ENCODE results near the gene AGAP1.

The AGAP1 gene

GRCh38 chr2:235979753-235980435, 486.1 kb downstream of the AGAP1 start:
- ChIA-PET POLR2A (no interaction called here), CTCF (no interaction called here)
- no peak for DNase-seq (ENCODE audit: extremely low spot score)
- TF ChIP-seq, protein P1, sequence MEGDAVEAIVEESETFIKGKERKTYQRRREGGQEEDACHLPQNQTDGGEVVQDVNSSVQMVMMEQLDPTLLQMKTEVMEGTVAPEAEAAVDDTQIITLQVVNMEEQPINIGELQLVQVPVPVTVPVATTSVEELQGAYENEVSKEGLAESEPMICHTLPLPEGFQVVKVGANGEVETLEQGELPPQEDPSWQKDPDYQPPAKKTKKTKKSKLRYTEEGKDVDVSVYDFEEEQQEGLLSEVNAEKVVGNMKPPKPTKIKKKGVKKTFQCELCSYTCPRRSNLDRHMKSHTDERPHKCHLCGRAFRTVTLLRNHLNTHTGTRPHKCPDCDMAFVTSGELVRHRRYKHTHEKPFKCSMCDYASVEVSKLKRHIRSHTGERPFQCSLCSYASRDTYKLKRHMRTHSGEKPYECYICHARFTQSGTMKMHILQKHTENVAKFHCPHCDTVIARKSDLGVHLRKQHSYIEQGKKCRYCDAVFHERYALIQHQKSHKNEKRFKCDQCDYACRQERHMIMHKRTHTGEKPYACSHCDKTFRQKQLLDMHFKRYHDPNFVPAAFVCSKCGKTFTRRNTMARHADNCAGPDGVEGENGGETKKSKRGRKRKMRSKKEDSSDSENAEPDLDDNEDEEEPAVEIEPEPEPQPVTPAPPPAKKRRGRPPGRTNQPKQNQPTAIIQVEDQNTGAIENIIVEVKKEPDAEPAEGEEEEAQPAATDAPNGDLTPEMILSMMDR (IDR thresholded peaks at IDR 0.05; ENCODE audit: control extremely low read depth, extremely low read depth, low read depth, missing control alignments), result no peak

DNA sequence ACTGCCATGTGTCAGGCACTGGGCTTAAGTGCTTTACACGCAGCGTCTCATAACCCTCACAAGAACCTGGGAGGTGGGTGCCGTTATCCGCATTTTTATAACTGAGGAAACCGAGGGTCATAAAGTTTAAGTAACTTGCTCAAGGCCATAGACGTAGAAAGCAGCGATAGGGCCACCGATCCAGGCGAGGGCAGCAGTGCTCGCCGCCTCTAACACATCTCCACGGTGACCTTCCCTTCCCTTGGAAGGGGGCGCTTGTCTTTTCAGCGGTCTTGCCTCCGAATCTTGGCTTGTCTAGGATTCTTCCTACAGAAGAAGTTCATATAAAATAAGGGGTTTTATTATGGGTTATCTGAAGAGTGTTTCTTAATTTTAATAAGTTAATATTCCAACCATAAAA, 487.8 kb downstream of the AGAP1 start:
- POLR2A ChIA-PET, result no interaction called here
- TF ChIP-seq, protein P1 (IDR thresholded peaks at IDR 0.05; ENCODE audit: control extremely low read depth, extremely low read depth, low read depth, missing control alignments), result peak; percentile 9
- no peak for DNase-seq (ENCODE audit: extremely low spot score)
- CTCF ChIA-PET, result no interaction called here

GRCh38 chr2:235983016-235983415, 489.2 kb downstream of the AGAP1 start:
- TF ChIP-seq, protein P1 (IDR thresholded peaks at IDR 0.05; ENCODE audit: control extremely low read depth, extremely low read depth, low read depth, missing control alignments), result no peak
- ChIA-PET POLR2A (no interaction called here), CTCF (no interaction called here)
- no peak for DNase-seq (ENCODE audit: extremely low spot score)

- TF ChIP-seq, protein P1 (IDR thresholded peaks at IDR 0.05; ENCODE audit: control extremely low read depth, extremely low read depth, low read depth, missing control alignments), result no peak
- ChIA-PET CTCF (no interaction called here), POLR2A (no interaction called here)
- DNase-seq (ENCODE audit: extremely low spot score), result no peak
Observed at GRCh38 chr2:235984552-235984951, 490.7 kb downstream of the AGAP1 start.

GRCh38 chr2:235986361-235986760, 492.5 kb downstream of the AGAP1 start:
- TF ChIP-seq, protein P1 (IDR thresholded peaks at IDR 0.05; ENCODE audit: control extremely low read depth, extremely low read depth, low read depth, missing control alignments), result no peak
- ChIA-PET CTCF (no interaction called here), POLR2A (no interaction called here)
- no peak for DNase-seq (ENCODE audit: extremely low spot score)

GRCh38 chr2:235988271-235989015, 494.6 kb downstream of the AGAP1 start:
- DNase-seq (ENCODE audit: extremely low spot score), result no peak
- ChIA-PET POLR2A (no interaction called here), CTCF (interaction anchor here (1.9 kb wide), 1 partner anchor 34 kb away, joined by 4 read pairs; no protein-coding TSS in a partner anchor)
- TF ChIP-seq, protein P1 (IDR thresholded peaks at IDR 0.05; ENCODE audit: control extremely low read depth, extremely low read depth, low read depth, missing control alignments), result no peak

All from GM10248 (cell line).